Spleen (tissue), 11 donors: Measurements from ENCODE around the gene GNB1L. TPM values are rescaled to one million over a fixed set of nuclear protein-coding genes. Genes with fewer than 3 reads are reported as not detected.

Source experiments
- DNase-seq: peaks from one replicate; pipeline ENCODE4 v3.0.0-alpha.2; 2020
- H3K27ac ChIP-seq, 8 donors: fragments of 200-600 bp; sonication (generic) in 7 of 8; 1 replicate in 4 of 8; 2 replicates in 4 of 8; pipeline versions ENCODE4 v1.5.0 to v1.8.0; 2016 to 2021; ENCODE audit warnings: inconsistent platforms in 4 of 8, mild to moderate bottlenecking in 4 of 8, moderate library complexity in 1 of 8
- H3K27me3 ChIP-seq, 7 donors: fragments of 200-600 bp; sonication (generic) in 6 of 7; replicated peaks in 1 of 7; 1 replicate in 4 of 7; 2 replicates in 3 of 7; pipeline versions ENCODE4 v1.5.0 to v1.8.0; 2016 to 2021; ENCODE audit warnings: inconsistent platforms in 3 of 7, mild to moderate bottlenecking in 1 of 7
- H3K36me3 ChIP-seq, 6 donors: fragments of 200-600 bp; sonication (generic) in 5 of 6; 1 replicate in 4 of 6; 2 replicates in 2 of 6; pipeline versions ENCODE4 v1.5.0 to v1.8.0; 2016 to 2021; ENCODE audit warnings: inconsistent platforms in 2 of 6
- H3K4me1 ChIP-seq, 6 donors: fragments of 200-600 bp; sonication (generic) in 5 of 6; 1 replicate in 3 of 6; 2 replicates in 3 of 6; pipeline versions ENCODE4 v1.5.0 to v1.8.0; 2016 to 2021; ENCODE audit warnings: inconsistent platforms in 3 of 6
- H3K4me3 ChIP-seq, 8 donors: fragments of 200-600 bp; sonication (generic) in 7 of 8; 1 replicate in 4 of 8; 2 replicates in 4 of 8; pipeline versions ENCODE4 v1.5.0 to v1.8.0; 2016 to 2021; ENCODE audit warnings: inconsistent platforms in 4 of 8, mild to moderate bottlenecking in 4 of 8, moderate library complexity in 2 of 8
- H3K9me3 ChIP-seq, 8 donors: fragments of 200-600 bp; sonication (generic) in 7 of 8; 1 replicate in 4 of 8; 2 replicates in 4 of 8; pipeline versions ENCODE4 v1.5.0 to v1.8.0; 2016 to 2021; ENCODE audit warnings: inconsistent platforms in 4 of 8
- CTCF ChIP-seq, 11 experiments: fragments of 200-600 bp in 7 of 11; fragments of 450-650 bp in 4 of 11; sonication (generic) in 4 of 11; IDR thresholded peaks in 8 of 11; conservative IDR thresholded peaks in 3 of 11; 1 replicate in 7 of 11; 2 replicates in 4 of 11; pipeline versions ENCODE4 v1.4.0 to v1.8.0; 2016 to 2021; ENCODE audit warnings: antibody characterized with exemption in 11 of 11, inconsistent platforms in 4 of 11, mild to moderate bottlenecking in 1 of 11
- POLR2A ChIP-seq, 3 donors: fragments of 450-650 bp; IDR thresholded peaks; one replicate each; pipeline ENCODE4 v1.5.1; 2017; ENCODE audit warnings: antibody characterized with exemption in 3 of 3, mild to moderate bottlenecking in 1 of 3
- POLR2AphosphoS5 ChIP-seq, 3 donors: sonication (generic); formaldehyde crosslinking; IDR thresholded peaks; one replicate each; pipeline ENCODE4 v1.5.1; 2017; ENCODE audit warnings: antibody characterized with exemption in 3 of 3
- WGBS, 5 donors: extraction: QIAGEN DNeasy Blood & Tissue Kit in 3 of 5; methylation state at CpG; one replicate each; pipeline versions ENCODE4 v1.1.5 to v1.1.7; 2013 to 2018; 5-methylcytosine and 5-hydroxymethylcytosine counted together
- intact Hi-C: fragments of 100-400 bp; cut with DNase I; formaldehyde crosslinking; loops from one replicate; pipeline ENCODE4 v1.15.0; 2023; ENCODE audit warnings: low total_unique reads
- polyA plus RNA-seq, 3 donors: library from polyadenylated mRNA; stranded (reverse); fragments of 200-250 nt; gene quantifications; one replicate each; pipeline ENCODE4 v1.2.1, GENCODE V29; 2013
- total RNA-seq, 7 donors: library from RNA; depleted of rRNA in 3 of 7; stranded (reverse); fragments of >200 nt in 3 of 7; fragmentation: NEBNext Ultra II Directional in 4 of 7; extraction: Animal tissue kit (Norgen Biotek cat#: 25700) in 4 of 7; gene quantifications; one replicate each; pipeline versions ENCODE4 v1.1.0 to v1.2.1, GENCODE V29; 2016 to 2021
- donor health status: healthy with polysubstance abuse.
- donor health status: DM: no; HTN: no; CAD: no; lungs with moderate emphysema.
- donor health status: DM: no; HTN: no; CAD: no.
- donor health status: Bipolar disorder and iron deficiency.
- donor health status: healthy.
- donor health status: DM: no; HTN: no; CAD: no.
- donor health status: DM: yes; HTN: yes; CAD: no.

GNB1L gene
- total and polyA plus RNA-seq, 10 donors = 5.7 to 10.4 (median 7.9) TPM

GRCh38 chr22:19811811-19812771, 42.6 kb downstream of the GNB1L start:
- intact Hi-C loops = no loop called here
- 93 to 95% (median 95%) methylated on average over 21 to 36 of the region's 36 CpGs for WGBS, 5 donors
- Histone ChIP-seq H3K9me3 (no peaks in the 10 kb centered on the region), H3K27ac (no peak overlapping the region), H3K4me1 (peaks cover 0 to 5% (median 0%) of the 10 kb centered on the region in 6 donors), H3K4me3 (no peak overlapping the region), H3K36me3 (peaks cover 0 to 37% (median 6%) of the 10 kb centered on the region in 6 donors), H3K27me3 (no peaks in the 10 kb centered on the region)
- peak; percentile 65 for DNase-seq
- TF ChIP-seq POLR2AphosphoS5 (IDR thresholded peaks at IDR 0.05) = peak in 1 of 3 donors; percentile 5
- no peak for TF ChIP-seq POLR2A (IDR thresholded peaks at IDR 0.05)
- no peak for TF ChIP-seq CTCF (IDR thresholded peaks at IDR 0.05 in 8 of 11, conservative IDR thresholded peaks at IDR 0.05 in 3 of 11)

GRCh38 chr22:19811211-19811621, 43.5 kb downstream of the GNB1L start:
- WGBS, 5 donors = 84 to 91% (median 90%) methylated on average over 11 to 12 of the region's 12 CpGs

GRCh38 chr22:19810381-19811201, 44.1 kb downstream of the GNB1L start:
- 75 to 85% (median 84%) methylated on average over 18 to 23 of the region's 23 CpGs for WGBS, 5 donors
- peaks cover 0 to 52% (median 9%) of the 10 kb centered on the region in 6 donors for H3K36me3 ChIP-seq
- no peaks in the 10 kb centered on the region for H3K9me3 ChIP-seq
- peak; percentile 62 for DNase-seq
- TF ChIP-seq POLR2A (IDR thresholded peaks at IDR 0.05) (no peak), POLR2AphosphoS5 (IDR thresholded peaks at IDR 0.05) (no peak), CTCF (IDR thresholded peaks at IDR 0.05 in 8 of 11, conservative IDR thresholded peaks at IDR 0.05 in 3 of 11) (no peak)
- no peak overlapping the region for H3K27ac ChIP-seq
- no peaks in the 10 kb centered on the region for H3K27me3 ChIP-seq
- H3K4me3 ChIP-seq = no peak overlapping the region
- intact Hi-C loops = no loop called here
- H3K4me1 ChIP-seq = peaks cover 0 to 19% (median 7%) of the 10 kb centered on the region in 6 donors

More at GRCh38 chr22:19811211-19811621, 43.5 kb downstream of the GNB1L start:
- no peak overlapping the region for H3K27ac ChIP-seq
- H3K27me3 ChIP-seq = no peaks in the 10 kb centered on the region
- peaks cover 0 to 46% (median 7%) of the 10 kb centered on the region in 6 donors for H3K36me3 ChIP-seq
- peaks cover 0 to 13% (median 4%) of the 10 kb centered on the region in 6 donors for H3K4me1 ChIP-seq
- H3K4me3 ChIP-seq = no peak overlapping the region
- no peak for TF ChIP-seq POLR2A (IDR thresholded peaks at IDR 0.05)
- TF ChIP-seq POLR2AphosphoS5 (IDR thresholded peaks at IDR 0.05) = no peak
- no peaks in the 10 kb centered on the region for H3K9me3 ChIP-seq
- peak; percentile 59 for DNase-seq
- intact Hi-C loops = no loop called here

- H3K4me3 ChIP-seq = no peak overlapping the region
- H3K4me1 ChIP-seq = peaks cover 0 to 24% (median 7%) of the 10 kb centered on the region in 6 donors
- H3K27me3 ChIP-seq = no peaks in the 10 kb centered on the region
- no peaks in the 10 kb centered on the region for H3K9me3 ChIP-seq
- intact Hi-C loops = no loop called here
- DNase-seq = peak; percentile 32
- H3K36me3 ChIP-seq = peaks cover 0 to 61% (median 9%) of the 10 kb centered on the region in 6 donors
- TF ChIP-seq CTCF (IDR thresholded peaks at IDR 0.05 in 8 of 11, conservative IDR thresholded peaks at IDR 0.05 in 3 of 11) (no peak), POLR2AphosphoS5 (IDR thresholded peaks at IDR 0.05) (no peak), POLR2A (IDR thresholded peaks at IDR 0.05) (no peak)
- 93 to 100% (median 95%) methylated on average over 3 of the region's 3 CpGs for WGBS, 5 donors
- no peak overlapping the region for H3K27ac ChIP-seq
Observed at GRCh38 chr22:19809741-19810140, 44.9 kb downstream of the GNB1L start.
